HL-60/S4 treated with retinoic acid at 250 ng/mL for 4 days and 3 days (cell line): ENCODE data around the gene INPP4A.

ENCODE experiments used
- in situ Hi-C: fragments of 300-500 bp; cut with MboI; formaldehyde crosslinking; loops from 2 replicates; pipeline ENCODE4 v1.7.0; 2022; ENCODE audit warnings: low sequenced_read_pairs

INPP4A gene

GRCh38 chr2:98473995-98474780 is 29.5 kb downstream of the INPP4A start:
- in situ Hi-C loops = no loop called here

GRCh38 chr2:98474979-98475632 is 30.4 kb downstream of the INPP4A start:
- in situ Hi-C loops = no loop called here

GRCh38 chr2:98476192-98476868 is 31.7 kb downstream of the INPP4A start:
- in situ Hi-C loops = no loop called here

GRCh38 chr2:98477036-98477435 is 32.4 kb downstream of the INPP4A start:
- in situ Hi-C loops = no loop called here

- in situ Hi-C loops = no loop called here
These were observed 32.8 kb downstream of the INPP4A start for GRCh38 chr2:98477506-98477905.

- in situ Hi-C loops = no loop called here
These were observed 33.5 kb downstream of the INPP4A start for GRCh38 chr2:98478088-98478551.

GRCh38 chr2:98478907-98479306 is 34.2 kb downstream of the INPP4A start:
- in situ Hi-C loops = no loop called here

- in situ Hi-C loops = no loop called here
These were observed 34.7 kb downstream of the INPP4A start for GRCh38 chr2:98479371-98479770.

GRCh38 chr2:98479959-98480524 is 35.4 kb downstream of the INPP4A start:
- in situ Hi-C loops = no loop called here

GRCh38 chr2:98480598-98480997 is 35.9 kb downstream of the INPP4A start:
- in situ Hi-C loops = no loop called here

- in situ Hi-C loops = no loop called here
These were observed 37.7 kb downstream of the INPP4A start for GRCh38 chr2:98482362-98482761.

- in situ Hi-C loops = no loop called here
These were observed 38.7 kb downstream of the INPP4A start for GRCh38 chr2:98483257-98483861.

GRCh38 chr2:98484121-98484557 is 39.5 kb downstream of the INPP4A start:
- in situ Hi-C loops = no loop called here

GRCh38 chr2:98484652-98485452 is 40.2 kb downstream of the INPP4A start:
- in situ Hi-C loops = no loop called here

GRCh38 chr2:98485453-98485755 is 40.7 kb downstream of the INPP4A start:
- in situ Hi-C loops = no loop called here

- in situ Hi-C loops = no loop called here
These were observed 41.8 kb downstream of the INPP4A start for GRCh38 chr2:98486374-98486981.

- in situ Hi-C loops = no loop called here
These were observed 42.6 kb downstream of the INPP4A start for GRCh38 chr2:98487101-98487805.

GRCh38 chr2:98487806-98488189 is 43.1 kb downstream of the INPP4A start:
- in situ Hi-C loops = no loop called here

GRCh38 chr2:98488252-98488651 is 43.6 kb downstream of the INPP4A start:
- in situ Hi-C loops = no loop called here
